NCI-H1092 (cell line): ENCODE results near the gene GOLGA6C.
"Not testable (repeated sequence)": the region's sequence is repeated elsewhere in the genome, so short reads cannot be mapped to it uniquely, and the experiment has no call there.

Experiments
- DNase-seq: peaks from one replicate; lab custom pipeline; 2025; lab: John Stamatoyannopoulos, UW

Gene GOLGA6C

GRCh38 chr15:75258034-75258433, at the start of gene GOLGA6C:
GOLGA6C (plus strand) TSS chr15:75258334; CDS start chr15:75258599, 265 bp downstream.
- DNase-seq: not testable (repeated sequence)

- DNase-seq: no peak
Measured at GRCh38 chr15:75208501-75209288, 49.4 kb upstream of the GOLGA6C start.

DNA sequence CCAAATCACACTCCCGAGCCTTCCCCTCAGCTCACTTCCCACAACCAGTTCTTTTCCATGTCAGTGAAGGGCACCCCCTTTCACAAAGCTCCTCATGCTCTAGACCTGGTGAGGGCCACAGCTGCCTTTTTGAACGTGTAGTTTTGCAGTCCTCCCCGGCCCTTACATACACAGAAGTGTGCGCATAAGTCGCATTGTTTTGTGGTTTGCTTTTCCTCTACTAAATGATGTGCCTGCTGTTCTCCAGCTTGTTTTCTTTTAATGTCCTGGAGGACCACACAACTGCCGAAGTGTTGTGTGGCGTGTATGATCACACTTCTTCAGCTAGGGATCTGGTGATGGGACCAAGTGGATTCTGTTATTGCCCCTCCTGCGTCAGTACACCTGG, 48.9 kb upstream of the GOLGA6C start:
- no peak for DNase-seq

DNA sequence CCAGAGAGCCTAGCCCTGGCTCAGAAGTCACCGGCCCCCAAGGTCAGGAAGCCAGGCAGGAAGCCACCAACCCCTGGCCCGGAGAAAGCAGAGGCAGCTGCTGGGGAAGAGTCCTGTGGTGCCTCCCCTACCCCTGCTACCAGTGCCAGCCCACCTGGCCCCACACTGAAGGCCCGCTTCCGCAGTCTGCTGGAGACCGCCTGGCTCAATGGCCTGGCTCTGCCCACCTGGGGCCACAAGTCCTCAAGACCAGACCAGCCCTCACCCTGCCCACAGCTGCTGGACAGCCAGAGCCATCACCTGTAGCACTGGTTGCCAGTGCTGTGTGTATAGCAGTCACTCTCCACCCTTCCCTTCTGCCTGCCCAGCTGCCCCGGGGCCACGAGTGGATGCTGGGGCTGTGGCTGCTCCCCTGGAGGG, 47.3 kb upstream of the GOLGA6C start:
- DNase-seq: no peak

DNA sequence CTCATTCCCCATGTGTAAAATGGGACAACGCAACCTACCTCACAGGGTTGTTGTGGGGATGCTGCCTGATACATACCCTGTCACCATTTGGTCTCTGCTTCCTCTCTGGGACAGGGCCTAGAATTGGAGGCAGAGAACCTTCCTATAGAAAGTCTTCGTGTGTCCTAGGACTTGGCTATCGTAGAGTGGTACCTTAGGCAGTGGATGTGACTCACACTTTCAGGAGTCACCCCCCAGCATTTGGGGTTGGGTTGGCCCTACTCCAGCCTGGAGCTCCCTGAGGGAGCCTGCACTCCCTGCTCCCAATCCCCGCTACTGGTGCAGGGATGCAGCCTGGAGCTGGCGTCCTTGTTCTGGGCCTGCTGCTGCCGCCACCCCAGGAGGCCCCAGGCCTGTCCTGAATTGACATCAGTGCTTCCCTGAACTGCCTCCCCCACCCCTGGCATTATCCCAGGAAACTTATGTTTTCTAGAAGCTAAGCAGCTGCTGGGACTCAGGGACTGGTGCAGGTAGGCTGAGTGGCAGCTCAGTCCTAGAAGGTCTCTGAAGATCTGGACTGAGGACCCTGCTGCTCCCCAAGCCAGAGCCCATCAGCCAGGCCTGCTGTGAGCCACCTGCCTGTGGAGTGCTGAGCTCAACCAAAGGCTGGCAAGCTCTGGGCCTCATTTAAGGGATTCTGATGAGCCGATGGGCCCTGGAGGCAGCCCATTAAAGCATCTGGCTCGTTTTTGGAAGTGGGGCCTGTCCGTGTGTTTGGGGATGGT, 46.5 kb upstream of the GOLGA6C start:
- DNase-seq: no peak

DNA sequence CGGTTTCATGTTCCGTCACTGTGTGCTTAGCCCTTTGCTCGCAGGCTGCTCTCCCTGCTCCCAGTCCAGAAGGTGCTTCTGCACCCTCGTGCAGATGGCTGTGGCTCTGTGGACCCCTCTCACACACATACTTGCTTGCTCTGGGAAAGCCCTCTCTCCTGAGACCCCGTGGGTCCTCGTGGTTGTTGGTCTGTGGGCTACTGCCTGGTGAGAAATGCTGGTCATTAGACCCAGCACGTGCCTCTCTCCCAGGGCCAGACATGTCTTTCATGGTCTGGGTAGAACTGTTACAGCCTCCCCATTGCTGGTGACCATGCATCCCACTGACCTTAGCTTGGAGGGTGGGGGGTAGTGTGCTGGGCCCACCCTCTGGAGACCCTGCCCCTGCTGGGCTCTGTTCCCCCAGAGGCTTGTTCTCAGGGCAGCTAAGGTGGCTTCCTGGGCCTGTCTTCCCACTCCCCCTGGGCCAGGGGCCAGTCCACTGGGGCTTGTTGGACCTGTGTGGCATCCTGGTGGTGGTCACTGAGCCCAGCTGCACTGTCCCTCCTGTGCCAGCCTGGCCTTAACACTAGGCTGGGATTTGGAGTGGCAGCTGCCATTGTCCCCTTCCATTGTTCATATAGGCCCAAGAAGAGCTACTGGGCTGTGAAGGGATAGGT, 45.8 kb upstream of the GOLGA6C start:
- no peak for DNase-seq

DNA sequence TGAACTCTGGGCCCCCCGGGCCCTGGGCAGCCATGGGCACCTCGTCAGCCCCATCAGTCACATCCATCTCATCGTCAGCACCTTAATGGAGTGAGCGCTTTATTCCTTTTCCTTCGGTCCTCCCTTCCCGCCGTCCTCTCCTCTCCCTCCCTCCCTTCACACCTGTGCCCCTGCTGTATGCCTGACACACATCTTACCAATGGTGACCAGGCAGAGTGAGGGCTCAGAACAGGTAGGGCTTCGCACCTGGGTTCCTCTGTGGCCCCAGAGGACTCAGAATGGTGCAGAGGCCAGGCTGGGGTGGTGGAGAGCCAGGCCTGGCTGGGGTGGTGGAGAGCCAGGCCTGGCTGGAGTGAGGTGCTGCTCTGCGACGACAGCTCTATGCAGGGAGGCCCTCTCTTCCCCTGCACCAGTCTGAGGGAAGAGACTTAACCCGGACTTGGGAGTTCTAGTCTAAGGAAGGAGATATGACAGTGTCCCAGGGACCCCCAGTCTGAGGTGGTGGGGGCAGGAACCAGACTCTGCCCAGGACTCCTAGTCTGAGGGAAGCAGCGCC, 44.8 kb upstream of the GOLGA6C start:
- no peak for DNase-seq

- no peak for DNase-seq
Measured at GRCh38 chr15:75213768-75214221, 44.3 kb upstream of the GOLGA6C start.

DNA sequence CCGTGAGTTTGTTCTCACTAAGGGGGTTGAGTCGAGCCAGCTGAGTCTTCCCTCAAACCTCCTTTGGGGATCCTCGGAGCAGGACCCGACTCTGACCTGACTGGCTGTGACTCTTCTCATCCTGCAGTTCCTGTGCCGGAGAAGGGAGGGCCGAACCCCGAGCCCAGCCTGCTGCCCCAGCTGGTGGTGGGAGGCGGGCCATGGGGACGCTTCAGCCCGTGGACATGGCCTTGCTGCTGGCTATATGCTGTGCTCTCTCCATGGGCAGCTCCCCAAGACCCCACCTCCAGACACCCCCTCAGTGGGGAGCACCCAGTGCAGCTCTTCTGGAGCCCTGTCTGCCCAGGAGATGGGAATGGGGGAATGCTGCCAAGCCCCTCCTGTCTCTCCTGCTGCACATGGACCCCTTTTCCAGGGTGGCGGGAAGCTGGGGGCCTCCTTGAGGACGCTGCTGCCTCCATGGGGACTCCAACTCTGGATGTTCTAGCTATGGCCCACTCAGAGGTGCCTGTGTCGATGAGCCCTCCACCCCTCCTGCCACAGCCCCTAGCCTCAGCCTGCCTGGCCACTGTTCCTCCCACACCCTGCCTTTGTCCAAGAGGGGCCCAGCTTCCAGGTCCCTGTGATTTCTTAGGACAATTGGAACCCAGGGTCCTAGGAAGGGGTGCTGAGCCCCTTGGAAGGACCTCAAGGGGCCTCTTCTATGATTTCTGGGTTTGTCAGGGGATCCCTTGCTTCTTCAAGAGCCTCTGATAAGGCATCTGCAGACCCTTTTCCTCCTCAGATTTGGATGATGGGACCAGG, 43.6 kb upstream of the GOLGA6C start:
- no peak for DNase-seq

DNA sequence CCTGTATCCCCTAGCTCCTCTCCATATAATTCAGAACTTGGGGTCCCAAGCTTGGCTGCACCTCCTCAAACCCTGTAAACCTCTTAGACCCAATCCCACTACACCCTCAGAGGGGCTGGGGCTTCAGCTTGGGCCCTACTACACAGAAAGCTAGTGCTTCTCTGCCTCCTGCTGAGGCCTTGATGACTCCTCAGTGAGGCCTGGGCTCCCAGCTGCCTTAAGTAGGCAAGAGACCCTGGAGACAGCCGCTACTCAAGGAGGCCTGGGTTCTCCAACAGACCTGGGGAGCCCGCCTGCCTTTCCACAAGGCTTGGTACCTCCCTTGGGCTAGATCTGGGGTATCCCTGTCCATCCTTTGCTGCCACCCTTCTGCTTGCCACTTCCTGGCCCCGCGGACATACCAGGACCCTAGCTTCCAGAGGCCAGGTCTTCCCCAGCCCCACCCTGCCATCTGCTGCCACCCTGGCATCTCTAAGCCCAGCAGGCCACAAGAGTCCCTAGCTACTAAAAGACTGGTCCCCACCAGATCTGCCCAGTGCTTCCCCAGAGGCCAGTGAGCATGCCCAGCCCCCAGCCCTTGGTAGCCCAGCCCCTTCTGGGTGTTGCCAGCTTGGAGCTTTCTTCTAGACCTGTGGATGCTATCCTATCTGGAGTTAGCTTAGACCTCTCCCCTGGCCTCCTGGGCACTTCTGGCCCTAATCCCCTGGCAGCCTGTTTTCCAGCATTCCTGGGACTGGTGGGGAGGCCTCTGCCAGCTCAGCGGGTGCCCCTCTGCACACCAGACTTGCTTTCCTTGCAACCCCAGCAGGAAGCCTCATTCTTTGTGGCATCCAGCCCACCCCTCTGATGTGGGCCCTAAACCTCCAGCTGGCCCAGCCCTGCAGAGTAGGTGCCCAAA, 42.8 kb upstream of the GOLGA6C start:
- no peak for DNase-seq

DNA sequence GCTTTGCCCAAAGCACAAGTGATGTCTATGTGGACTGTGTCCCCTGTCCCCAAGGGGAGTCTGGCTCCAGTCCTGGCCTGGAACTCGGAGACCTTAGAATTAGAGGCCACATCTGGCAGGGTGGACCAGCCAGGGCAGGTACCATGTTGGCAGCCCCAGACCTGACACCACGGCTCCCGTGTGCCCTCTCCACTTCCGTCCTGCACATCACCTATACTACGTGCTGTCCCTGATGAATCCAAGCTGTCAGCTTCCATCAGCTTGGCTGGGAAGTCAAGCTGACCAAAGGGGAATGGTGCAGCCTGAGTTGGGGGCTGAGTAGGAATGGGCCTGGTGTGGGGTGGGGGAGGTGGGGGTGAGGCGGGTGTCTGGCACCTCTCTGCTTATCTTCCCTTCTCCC, 41.1 kb upstream of the GOLGA6C start:
- no peak for DNase-seq

- not testable (repeated sequence) for DNase-seq
Measured at GRCh38 chr15:75217574-75217973, 40.6 kb upstream of the GOLGA6C start.

GRCh38 chr15:75219507-75219929, 38.6 kb upstream of the GOLGA6C start:
- DNase-seq: not testable (repeated sequence)

DNA sequence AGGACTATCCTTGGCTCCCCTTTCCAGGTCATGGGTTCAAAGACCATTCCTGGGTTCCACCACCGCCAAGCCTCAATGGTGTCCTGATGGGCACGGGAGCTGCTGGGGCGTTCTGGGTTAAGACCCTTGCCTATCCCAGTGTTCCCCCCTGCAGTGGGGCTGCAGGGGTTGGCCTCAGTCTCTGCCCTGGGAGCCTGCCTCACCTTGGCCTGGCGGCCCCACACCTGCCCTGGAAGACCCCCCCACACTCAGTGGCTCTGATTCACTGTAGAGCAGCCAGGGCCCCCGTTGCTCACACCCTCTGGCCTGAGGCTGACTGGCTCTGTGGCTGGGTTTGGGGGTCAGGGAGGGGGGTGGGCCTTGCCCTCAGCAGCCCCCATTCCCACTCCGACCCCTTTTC, 34.4 kb upstream of the GOLGA6C start:
- no peak for DNase-seq

DNA sequence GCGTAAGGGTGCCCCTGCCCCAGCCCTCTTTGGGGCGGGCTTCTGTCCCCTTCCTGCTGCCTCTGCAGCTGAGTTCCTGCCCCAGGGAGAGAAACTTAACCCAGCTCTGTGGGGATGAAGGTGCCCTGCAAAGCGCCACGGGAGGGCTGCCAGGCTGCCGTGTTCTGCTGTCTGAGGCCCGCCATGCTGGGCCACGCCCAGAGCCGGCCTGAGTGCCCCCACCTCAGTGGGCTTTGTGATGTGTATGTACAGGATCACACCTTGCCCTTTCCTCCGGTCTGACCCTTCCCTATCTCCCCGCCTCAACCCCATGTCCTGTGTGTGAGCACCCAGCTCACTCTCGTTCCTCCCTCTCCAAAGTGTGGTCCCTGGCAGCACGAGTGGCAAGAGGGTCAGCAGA, 33.9 kb upstream of the GOLGA6C start:
- no peak for DNase-seq

DNA sequence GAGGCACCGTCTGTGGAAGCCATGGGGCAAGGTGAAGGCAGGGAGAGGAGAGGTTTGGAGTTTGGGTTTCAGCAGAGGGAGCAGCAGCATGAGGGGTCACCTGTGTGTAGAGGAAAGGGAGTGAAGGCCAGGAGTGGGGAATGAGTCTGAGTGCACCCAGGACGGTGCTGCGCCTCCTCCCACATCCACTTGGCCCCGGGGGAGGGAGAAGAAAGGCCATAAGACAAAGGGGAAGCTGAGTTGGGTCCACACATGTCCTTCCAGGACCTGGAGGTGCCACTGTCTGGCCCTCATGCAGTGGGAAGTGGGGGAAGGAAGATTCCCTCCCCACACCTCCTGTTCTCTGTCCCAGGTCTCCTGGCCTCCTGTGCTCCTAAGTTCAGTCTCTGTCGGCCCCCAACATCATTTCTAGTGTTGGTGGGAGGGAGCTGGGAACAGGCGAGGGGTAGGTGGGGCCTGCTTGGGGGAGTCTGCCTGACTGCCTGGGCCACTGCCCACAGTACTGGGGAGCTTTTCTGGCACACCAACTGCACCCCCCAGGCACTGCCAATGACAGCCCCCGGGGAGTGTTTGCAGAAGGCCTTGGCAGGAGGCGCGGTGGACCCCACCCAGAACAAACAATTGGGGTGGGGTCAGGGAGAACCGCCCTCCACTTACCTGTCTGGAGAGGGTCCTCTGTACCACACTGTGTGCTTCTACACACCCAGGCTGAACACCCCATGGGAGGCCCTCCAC, 32.9 kb upstream of the GOLGA6C start:
- DNase-seq: not testable (repeated sequence)

DNA sequence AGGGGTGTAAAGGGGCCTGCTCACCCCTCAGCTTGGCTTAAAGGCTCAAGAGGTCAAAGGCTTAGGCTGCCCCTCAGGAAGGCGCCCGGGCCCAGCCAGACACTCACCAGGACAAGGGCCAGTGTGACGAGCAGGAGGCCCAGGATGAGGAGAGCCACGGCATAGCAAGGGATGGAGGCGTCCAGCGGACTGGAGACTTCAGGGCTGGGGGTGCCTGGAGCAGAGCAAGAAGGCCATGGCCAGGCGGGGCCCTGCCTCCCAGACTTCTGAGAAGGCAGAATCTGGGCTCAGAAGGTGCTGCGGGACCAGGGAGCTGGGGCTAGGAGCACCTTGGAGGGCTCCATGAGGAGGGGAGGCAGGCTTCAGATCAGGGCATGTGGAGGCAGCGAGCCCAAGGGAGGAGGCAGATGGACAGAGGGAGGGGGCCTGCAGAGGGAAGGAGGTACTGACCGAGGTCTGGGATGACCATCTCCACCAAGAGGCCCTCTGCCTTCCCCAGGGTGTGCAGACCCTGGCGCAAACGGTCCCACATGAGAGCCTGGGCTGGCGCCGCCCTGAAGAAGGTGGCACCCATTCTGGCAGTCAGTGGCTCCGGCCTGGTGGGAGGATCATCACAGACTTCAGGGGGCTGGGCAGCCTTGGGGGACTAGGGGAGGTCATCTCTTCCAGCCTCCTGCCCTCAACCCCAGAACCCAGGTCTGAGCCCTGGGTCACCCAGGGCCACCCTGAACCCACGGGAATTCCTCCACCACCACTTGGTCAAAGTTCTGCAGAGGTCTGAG, 32.0 kb upstream of the GOLGA6C start:
- no peak for DNase-seq

GRCh38 chr15:75227112-75227511, 31.0 kb upstream of the GOLGA6C start:
- DNase-seq: not testable (repeated sequence)
